ENCODE results near the gene TBK1.

DNA sequence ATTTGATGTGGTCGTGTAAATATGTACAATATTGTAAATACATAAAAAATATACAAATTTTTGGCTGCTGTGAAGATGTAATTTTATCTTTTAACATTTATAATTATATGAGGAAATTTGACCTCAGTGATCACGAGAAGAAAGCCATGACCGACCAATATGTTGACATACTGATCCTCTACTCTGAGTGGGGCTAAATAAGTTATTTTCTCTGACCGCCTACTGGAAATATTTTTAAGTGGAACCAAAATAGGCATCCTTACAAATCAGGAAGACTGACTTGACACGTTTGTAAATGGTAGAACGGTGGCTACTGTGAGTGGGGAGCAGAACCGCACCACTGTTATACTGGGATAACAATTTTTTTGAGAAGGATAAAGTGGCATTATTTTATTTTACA is 49.6 kb downstream of the TBK1 start:
- no peak for TF ChIP-seq CTCF (IDR thresholded peaks at IDR 0.05)
- no peak for TF ChIP-seq POLR2AphosphoS5 (IDR thresholded peaks at IDR 0.05)
- no peak for TF ChIP-seq POLR2A (IDR thresholded peaks at IDR 0.05)
